Peyer's patch (tissue), 4 donors: ENCODE measurements around the gene KPNA4.

Source experiments
- POLR2A ChIP-seq, 2 donors: fragments of 450-650 bp; IDR thresholded peaks; one replicate each; pipeline ENCODE4 v1.5.1; 2017; ENCODE audit warnings: antibody characterized with exemption in 2 of 2, mild to moderate bottlenecking in 2 of 2, moderate library complexity in 2 of 2
- TF ChIP-seq, protein P1 (sequence below), 6 experiments: fragments of 450-650 bp in 4 of 6; fragments of 200-600 bp in 2 of 6; sonication (generic) in 1 of 6; IDR thresholded peaks; one replicate each; pipeline ENCODE4 v1.5.1; 2017 to 2019; ENCODE audit warnings: antibody characterized with exemption in 6 of 6, mild to moderate bottlenecking in 3 of 6, moderate library complexity in 1 of 6

DNA sequence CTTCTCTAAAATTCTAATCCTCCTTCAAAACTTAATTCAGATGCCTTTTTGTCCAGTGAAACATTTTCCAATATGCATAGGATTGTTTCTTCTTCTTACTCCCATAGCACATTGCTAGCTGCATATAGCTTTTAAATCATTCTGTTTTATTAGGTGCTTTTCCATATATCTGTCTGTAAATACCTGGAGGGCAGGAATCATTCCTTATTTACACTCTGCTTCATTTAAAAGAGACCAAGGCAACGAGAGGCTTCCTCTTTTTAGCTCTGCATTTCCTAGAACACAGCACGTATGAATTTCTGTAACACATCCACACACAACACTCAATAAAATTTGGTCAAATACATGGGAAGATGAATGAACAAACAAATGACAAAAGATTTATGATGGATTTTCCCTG lies 43.5 kb upstream of the KPNA4 start:
- TF ChIP-seq, protein P1, sequence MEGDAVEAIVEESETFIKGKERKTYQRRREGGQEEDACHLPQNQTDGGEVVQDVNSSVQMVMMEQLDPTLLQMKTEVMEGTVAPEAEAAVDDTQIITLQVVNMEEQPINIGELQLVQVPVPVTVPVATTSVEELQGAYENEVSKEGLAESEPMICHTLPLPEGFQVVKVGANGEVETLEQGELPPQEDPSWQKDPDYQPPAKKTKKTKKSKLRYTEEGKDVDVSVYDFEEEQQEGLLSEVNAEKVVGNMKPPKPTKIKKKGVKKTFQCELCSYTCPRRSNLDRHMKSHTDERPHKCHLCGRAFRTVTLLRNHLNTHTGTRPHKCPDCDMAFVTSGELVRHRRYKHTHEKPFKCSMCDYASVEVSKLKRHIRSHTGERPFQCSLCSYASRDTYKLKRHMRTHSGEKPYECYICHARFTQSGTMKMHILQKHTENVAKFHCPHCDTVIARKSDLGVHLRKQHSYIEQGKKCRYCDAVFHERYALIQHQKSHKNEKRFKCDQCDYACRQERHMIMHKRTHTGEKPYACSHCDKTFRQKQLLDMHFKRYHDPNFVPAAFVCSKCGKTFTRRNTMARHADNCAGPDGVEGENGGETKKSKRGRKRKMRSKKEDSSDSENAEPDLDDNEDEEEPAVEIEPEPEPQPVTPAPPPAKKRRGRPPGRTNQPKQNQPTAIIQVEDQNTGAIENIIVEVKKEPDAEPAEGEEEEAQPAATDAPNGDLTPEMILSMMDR (IDR thresholded peaks at IDR 0.05), result no peak
- TF ChIP-seq POLR2A (IDR thresholded peaks at IDR 0.05), result no peak
